Body of pancreas (tissue), 4 donors: ENCODE measurements around the gene LAMC2. TPM values are rescaled to one million over a fixed set of nuclear protein-coding genes. Genes with fewer than 3 reads are reported as not detected.

Source experiments
- ATAC-seq: fragments of 150-250 bp; one replicate; pipeline ENCODE4 v1.9.1; 2016
- DNase-seq, 4 donors: peaks; one replicate each; pipeline ENCODE4 v3.0.0-alpha.2; 2019
- H3K27ac ChIP-seq, 4 donors: fragments of 200-600 bp; sonication (generic); 1 replicate in 3 of 4; 2 replicates in 1 of 4; pipeline versions ENCODE4 v1.5.1 to v1.6.1; 2016 to 2019; ENCODE audit warnings: mild to moderate bottlenecking in 1 of 4, mixed read lengths in 1 of 4, moderate library complexity in 1 of 4
- H3K27me3 ChIP-seq, 2 donors: fragments of 200-600 bp; sonication (generic); one replicate each; pipeline ENCODE4 v1.6.0; 2016; ENCODE audit warnings: mild to moderate bottlenecking in 1 of 2
- H3K36me3 ChIP-seq, 2 donors: fragments of 200-600 bp; sonication (generic); replicated peaks in 1 of 2; 2 replicates each; pipeline ENCODE4 v1.5.1; 2016; ENCODE audit warnings: low read depth in 2 of 2; ENCODE audit not compliant: insufficient read depth in 1 of 2
- H3K4me1 ChIP-seq: fragments of 200-600 bp; sonication (generic); one replicate; pipeline ENCODE4 v1.6.0; 2016
- H3K4me3 ChIP-seq, 2 donors: fragments of 200-600 bp; sonication (generic); 1 replicate in 1 of 2; 2 replicates in 1 of 2; pipeline ENCODE4 v1.5.1; 2016 to 2019
- H3K9me3 ChIP-seq, 3 donors: fragments of 200-600 bp; sonication (generic); 1 replicate in 2 of 3; 2 replicates in 1 of 3; pipeline ENCODE4 v1.5.1; 2016
- CTCF ChIP-seq, 7 experiments: fragments of 450-650 bp in 4 of 7; fragments of 200-600 bp in 3 of 7; sonication (generic) in 3 of 7; IDR thresholded peaks; one replicate each; pipeline ENCODE4 v1.5.1; 2016 to 2019; ENCODE audit warnings: antibody characterized with exemption in 7 of 7
- POLR2A ChIP-seq, 3 donors: fragments of 450-650 bp; IDR thresholded peaks; one replicate each; pipeline ENCODE4 v1.6.1; 2016; ENCODE audit warnings: antibody characterized with exemption in 3 of 3, mild to moderate bottlenecking in 2 of 3
- WGBS, 2 donors: methylation state at CpG; one replicate each; pipeline ENCODE4 v1.1.5; 2017; 5-methylcytosine and 5-hydroxymethylcytosine counted together
- intact Hi-C: fragments of 100-400 bp; cut with DNase I; formaldehyde crosslinking; loops from one replicate; pipeline ENCODE4 v1.15.1; 2023
- total RNA-seq, 2 donors: library from RNA; depleted of rRNA; stranded (reverse); fragments of >200 nt; gene quantifications; one replicate each; pipeline ENCODE4 v1.1.0, GENCODE V29; 2016

The LAMC2 gene
- total RNA-seq, 2 donors from 2014 or later = 3.6 to 6.7 TPM

GRCh38 chr1:183155939-183156338 is 30.1 kb upstream of the LAMC2 start:
- no peak overlapping the region for H3K27ac ChIP-seq
- intact Hi-C loops = no loop called here
- DNase-seq = no peak
- no peak for ATAC-seq
- WGBS, 2 donors = 79 to 82% methylated on average over 2 of the region's 2 CpGs
- H3K27me3 ChIP-seq = no peaks in the 10 kb centered on the region
- no peaks in the 10 kb centered on the region for H3K9me3 ChIP-seq
- no peaks in the 10 kb centered on the region for H3K36me3 ChIP-seq
- TF ChIP-seq POLR2A (IDR thresholded peaks at IDR 0.05) = no peak
- TF ChIP-seq CTCF (IDR thresholded peaks at IDR 0.05) = no peak
- H3K4me1 ChIP-seq = no peaks in the 10 kb centered on the region
- no peak overlapping the region for H3K4me3 ChIP-seq

- intact Hi-C loops = no loop called here
- H3K4me1 ChIP-seq = no peaks in the 10 kb centered on the region
Measured at GRCh38 chr1:183159960-183160359, 26.1 kb upstream of the LAMC2 start.

GRCh38 chr1:183161391-183161790 is 24.7 kb upstream of the LAMC2 start:
- Histone ChIP-seq H3K4me3 (no peak overlapping the region), H3K4me1 (no peaks in the 10 kb centered on the region), H3K27ac (no peak overlapping the region), H3K36me3 (no peaks in the 10 kb centered on the region), H3K27me3 (no peaks in the 10 kb centered on the region), H3K9me3 (no peaks in the 10 kb centered on the region)
- DNase-seq (no peak), ATAC-seq (no peak)
- WGBS, 2 donors = 64% methylated on average over 3 of the region's 3 CpGs
- no peak for TF ChIP-seq CTCF (IDR thresholded peaks at IDR 0.05)
- no peak for TF ChIP-seq POLR2A (IDR thresholded peaks at IDR 0.05)
- intact Hi-C loops = no loop called here

More at GRCh38 chr1:183159960-183160359, 26.1 kb upstream of the LAMC2 start:
- Histone ChIP-seq H3K36me3 (no peaks in the 10 kb centered on the region), H3K9me3 (no peaks in the 10 kb centered on the region), H3K4me3 (no peak overlapping the region), H3K27me3 (no peaks in the 10 kb centered on the region), H3K27ac (no peak overlapping the region)
- peak; percentile 53 for ATAC-seq
- peak; percentile 23 to 51 (median 44) for DNase-seq
- no peak for TF ChIP-seq CTCF (IDR thresholded peaks at IDR 0.05)
- 72 to 77% methylated on average over 9 of the region's 9 CpGs for WGBS, 2 donors

- Histone ChIP-seq H3K4me1 (no peaks in the 10 kb centered on the region), H3K27ac (no peak overlapping the region), H3K9me3 (no peaks in the 10 kb centered on the region), H3K27me3 (no peaks in the 10 kb centered on the region), H3K36me3 (no peaks in the 10 kb centered on the region), H3K4me3 (no peak overlapping the region)
- intact Hi-C loops = no loop called here
- no peak for ATAC-seq
- TF ChIP-seq POLR2A (IDR thresholded peaks at IDR 0.05) (no peak), CTCF (IDR thresholded peaks at IDR 0.05) (no peak)
- no peak for DNase-seq
- WGBS, 2 donors = 73% methylated on average over 3 of the region's 3 CpGs
Measured at GRCh38 chr1:183163316-183163715, 22.7 kb upstream of the LAMC2 start.

GRCh38 chr1:183164340-183164739 is 21.7 kb upstream of the LAMC2 start:
- Histone ChIP-seq H3K36me3 (no peaks in the 10 kb centered on the region), H3K27me3 (no peaks in the 10 kb centered on the region), H3K4me1 (no peaks in the 10 kb centered on the region), H3K4me3 (no peak overlapping the region), H3K9me3 (no peaks in the 10 kb centered on the region), H3K27ac (no peak overlapping the region)
- TF ChIP-seq POLR2A (IDR thresholded peaks at IDR 0.05) = no peak
- TF ChIP-seq CTCF (IDR thresholded peaks at IDR 0.05) = no peak
- WGBS, 2 donors = 79 to 89% methylated on average over 1 of the region's 1 CpG
- ATAC-seq (no peak), DNase-seq (no peak)
- intact Hi-C loops = no loop called here
